HG02884 (cell line): Measurements from ENCODE around the gene LRRC15.

Experiments
- ATAC-seq: cut with Tn5 transposase; IDR thresholded peaks from one replicate; pipeline ENCODE4 v1.9.1; 2021; ENCODE audit warnings: mild to moderate bottlenecking, moderate library complexity; ENCODE audit not compliant: unreplicated experiment

LRRC15 gene

DNA sequence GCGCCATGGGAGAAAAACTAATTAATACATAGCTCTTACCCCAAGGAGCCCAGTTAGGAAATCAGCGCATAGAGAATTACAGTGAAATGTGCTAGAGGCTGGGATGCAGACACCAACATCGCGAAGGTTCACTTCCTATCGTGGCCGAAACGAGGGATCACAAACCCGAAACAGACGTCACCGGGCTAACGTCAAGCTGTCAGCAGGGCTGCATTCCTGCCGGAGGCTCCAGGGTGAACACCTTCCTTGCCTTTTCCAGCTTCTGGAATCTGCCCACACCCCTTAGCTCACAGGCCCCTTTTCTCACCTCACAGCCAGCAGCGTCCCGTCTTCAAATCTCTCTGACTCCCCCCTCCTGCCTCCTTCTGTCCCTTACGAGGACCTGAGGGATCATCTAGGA lies 16.5 kb upstream of the LRRC15 start:
- ATAC-seq = no peak

DNA sequence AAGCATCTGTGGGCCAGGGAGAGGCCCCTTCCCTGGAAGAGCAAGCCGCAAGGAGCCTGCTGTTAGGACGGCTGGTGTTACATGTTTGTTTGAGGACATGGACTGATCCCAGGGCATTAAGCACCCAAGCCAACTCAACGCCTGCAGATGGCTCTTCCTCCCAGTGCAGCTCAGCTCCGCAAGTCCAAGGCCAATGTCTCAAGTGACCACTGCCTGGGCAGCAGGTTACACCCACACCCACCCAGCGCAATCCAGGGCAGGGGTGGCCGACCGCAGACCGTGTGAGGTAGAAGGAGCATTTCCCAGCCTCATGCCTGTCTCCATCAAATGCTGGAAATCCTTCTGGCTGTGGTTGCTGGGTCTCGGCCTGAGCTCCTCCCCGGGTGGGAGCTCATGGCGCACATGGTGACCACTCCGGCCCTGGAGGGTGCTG lies 15.0 kb upstream of the LRRC15 start:
- no peak for ATAC-seq

DNA sequence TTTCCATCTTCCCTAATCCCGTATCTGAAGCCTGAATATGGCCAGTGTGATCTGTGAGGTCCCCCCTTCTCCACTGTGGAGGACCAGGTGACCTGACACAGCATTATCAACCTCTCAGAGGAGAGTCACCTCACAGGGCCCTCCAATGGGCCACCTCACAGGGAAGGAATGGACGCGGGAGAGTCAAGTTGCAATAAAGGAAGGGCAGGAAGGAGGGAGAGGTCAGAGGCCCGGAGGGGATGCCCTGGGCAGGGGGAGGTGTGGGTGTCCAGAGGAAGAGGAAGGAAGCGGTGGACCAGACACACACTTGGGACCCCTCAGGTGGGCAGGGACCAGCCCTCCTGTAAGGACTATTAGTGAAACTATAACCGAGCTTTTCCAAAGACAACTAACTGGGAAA lies 14.6 kb upstream of the LRRC15 start:
- ATAC-seq = no peak

DNA sequence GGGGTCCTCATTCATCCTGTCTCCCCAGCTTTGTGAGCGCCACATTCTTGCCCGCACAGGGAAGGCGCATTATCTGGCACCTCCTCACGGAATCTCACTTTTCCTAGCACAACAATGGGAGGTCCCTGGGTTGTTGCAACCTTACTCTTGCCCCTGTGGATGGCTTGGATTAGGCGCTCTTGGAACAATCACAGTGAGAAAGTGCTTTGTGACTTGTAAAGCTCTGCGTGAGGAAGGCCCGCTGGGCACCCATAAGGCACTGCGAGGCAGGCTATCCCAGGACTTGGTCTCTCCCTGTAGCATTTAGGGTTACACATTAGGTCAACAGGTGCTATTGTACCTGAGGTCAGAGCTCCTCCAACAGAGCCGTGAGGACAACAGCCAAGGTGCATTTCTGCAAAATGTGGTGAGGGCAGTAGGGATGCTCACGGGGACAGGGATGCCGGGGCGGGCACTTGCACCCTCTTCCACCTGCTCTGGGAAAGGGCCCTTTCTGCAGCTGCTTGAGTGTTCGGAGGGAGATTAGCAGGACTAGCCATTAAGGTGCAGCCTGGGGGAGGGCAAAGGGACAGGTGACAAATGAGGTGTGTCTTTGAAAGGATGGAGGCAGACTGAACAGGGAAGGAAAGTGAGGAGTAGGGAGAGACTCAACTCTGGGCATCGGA lies 13.9 kb upstream of the LRRC15 start:
- no peak for ATAC-seq

DNA sequence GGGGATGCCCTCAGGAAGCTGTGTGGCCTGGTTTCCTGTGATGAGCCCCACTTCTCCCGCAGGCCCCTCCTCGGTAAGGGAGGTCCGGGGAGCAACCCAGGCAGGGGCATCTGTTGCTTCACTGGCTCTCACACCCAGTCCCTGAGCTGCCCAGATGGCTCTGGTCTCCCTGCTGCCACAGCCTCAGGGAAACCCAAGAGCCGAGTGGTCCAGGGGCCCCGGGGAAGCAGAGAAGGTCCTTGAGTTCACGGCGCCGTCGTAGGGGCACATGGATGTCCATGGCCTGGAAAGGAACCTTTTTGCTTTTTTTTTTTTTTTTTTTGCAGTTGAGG lies 13.3 kb upstream of the LRRC15 start:
- no peak for ATAC-seq

DNA sequence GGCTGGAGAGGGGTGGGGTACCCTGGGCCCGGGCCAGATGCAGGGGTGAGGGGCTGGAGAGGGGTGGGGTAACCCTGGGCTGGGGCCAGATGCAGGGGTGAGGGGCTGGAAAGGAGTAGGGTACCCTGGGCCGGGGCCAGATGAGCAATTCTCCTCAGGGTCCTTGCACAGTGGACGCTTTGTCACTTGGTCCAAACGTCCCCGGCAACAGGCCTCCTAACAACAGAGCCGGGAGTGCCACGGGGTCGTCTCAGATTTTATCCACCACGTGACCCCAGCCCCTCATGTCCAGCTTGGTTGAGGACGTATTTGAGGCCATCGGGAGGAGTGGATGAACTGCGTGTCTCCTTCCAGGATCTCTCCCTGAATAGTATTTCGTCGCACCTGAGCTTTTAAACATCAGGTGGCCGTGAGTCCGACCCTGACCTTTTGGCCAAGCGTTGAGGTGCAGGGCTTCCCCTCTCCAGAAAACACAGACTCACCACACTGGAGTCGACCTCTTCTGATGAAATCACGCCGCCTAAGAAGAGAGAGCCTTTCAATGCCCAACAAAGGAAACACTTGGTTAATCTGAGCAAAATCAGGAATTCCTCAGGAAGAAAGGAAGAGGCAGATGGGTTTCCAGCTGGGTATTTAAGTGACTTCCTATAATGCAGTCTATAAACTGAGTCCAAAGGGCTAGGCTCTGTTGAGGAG lies 12.8 kb upstream of the LRRC15 start:
- no peak for ATAC-seq

DNA sequence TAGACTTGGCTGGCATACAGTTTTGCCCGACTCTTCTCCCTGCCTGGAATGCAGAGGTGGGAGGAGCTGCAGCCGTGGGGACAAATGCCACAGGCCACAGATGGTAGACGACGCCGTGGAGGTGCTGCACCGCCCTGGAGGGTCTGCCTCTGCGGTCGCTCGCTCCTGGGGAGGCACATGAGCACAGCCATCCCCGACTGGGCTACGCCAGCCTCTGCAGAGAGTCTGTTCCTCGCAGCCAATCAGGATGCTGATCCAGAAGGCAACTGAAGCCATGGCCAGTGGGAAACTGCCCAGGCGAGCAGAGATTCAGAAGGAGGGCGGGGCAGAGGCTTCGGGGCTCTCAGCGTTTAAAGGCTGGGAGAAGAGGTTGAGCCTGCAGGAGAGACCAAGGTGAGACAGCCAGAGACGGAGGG lies 11.9 kb upstream of the LRRC15 start:
- ATAC-seq = no peak

DNA sequence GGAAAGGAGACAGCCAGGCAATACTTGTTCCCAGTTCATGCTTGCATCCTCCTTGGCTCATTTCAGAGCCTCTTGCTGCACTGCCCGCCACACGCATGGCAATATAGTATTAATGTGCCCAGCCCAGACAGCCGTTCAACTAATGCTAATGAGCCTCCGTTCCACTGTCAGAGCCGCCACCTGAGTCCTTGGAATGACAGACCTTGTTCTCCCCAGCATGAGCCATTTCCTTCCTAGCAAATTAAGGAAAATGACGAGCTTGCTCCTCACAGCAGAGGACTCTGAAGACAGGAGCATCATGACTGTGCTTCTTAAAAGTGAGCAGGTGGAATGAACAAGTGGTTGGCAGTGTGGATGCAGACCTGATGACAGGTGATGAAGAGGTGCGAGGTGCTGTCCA lies 10.8 kb upstream of the LRRC15 start:
- no peak for ATAC-seq

DNA sequence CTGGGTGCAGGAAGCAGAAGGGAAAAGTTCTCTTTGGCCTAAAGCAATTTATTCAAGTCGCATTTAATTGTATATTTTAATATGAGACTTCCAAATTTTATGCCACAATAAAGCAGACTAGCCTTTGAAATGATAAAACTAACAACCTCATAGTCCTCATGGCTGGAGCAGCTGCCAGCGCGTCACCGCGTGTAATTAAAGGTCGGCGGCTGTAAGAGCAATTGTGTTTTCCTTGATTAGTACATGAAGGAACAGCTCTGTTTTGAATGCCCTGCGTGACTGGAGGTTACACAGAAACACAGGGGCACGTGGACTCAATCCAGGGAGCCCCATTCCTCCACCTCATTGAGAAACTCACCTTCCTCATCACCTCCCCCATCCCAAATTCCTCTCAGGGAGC lies 10.1 kb upstream of the LRRC15 start:
- ATAC-seq = no peak

DNA sequence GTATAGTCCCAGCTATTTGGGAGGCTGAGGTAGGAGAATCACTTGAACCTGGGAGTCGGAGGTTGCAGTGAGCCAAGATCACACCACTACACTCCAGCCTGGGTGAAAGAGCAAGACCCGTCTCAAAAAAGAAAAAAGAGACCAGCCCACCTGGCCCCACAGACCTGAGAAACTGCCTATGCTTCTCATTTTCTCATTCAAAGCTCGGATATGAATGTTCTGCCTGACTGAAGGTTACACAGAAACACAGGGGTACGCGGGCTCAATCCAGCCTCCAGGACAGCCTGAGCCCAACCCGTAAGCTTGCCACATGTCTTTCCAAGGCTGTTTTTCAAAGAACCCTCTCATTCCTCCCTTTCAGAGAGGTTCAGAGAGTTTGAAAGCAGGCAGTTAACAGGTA lies 9.7 kb upstream of the LRRC15 start:
- ATAC-seq = no peak

DNA sequence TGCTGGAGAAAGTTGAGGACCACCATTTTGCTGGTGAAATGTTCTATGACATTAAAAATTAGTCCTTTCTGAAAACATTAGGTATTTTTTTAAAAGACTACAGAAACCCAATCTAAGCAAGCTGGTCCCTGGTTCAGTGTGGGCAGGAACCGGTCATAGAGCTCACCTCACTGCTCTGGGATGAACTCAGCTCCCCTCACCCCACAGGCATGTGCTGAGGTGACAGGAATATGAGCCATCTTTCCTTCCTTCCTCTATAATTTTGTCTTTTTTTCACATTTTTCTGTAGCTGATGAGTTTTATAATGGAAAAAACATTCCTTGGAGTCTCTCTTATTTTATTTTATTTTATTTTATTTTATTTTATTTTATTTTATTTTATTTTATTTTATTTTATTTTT lies 8.2 kb upstream of the LRRC15 start:
- ATAC-seq = no peak

DNA sequence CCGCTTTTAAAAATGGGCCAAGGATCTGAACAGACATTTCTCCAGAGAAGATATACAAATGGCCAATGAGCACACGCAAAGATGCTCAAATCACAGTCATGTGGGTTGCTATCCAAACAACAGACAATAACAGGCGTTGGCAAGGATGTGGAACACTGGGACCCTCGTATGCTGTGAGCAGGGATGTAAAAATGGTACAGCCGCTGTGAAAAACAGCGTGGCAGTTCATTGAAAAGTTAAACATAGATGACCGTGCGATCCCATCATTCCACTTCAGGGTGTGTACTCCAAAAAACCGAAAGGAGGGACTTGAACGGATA lies 6.7 kb upstream of the LRRC15 start:
- no peak for ATAC-seq

DNA sequence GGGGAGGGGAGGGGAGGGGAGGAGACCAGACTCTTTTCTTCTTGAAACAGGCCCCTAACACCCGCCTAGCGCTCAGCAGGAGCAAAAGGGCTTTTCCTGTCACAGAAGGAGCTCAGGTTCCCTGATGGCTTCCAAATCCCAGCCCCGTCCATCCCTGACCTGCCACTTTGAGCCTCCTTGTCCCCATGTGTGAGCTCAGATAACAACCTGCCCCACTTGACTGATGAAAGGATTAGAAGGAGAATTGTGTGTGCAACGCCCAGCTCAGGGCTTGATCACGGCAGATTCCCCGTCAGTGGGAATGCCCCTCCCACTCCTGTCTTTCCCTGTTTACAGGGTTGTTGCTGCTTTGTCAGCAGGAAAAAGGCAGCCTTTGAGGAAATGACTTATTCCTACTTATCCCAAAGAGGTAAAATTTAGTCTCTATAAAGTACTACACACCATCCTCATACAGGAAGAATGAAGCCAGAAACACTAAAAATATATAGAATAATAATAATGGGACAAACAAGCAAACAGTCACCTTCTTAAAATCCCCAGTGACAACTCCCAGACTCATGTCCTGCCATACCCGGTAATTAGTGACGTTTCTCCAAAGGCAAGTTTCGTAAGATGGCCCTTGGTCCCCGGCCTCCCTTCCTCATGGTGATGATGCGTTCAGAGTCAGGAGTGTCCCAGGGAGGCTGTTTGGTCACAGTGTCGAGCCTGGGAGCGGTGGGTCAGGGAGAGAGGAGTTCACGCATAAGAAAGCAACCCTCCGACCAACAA lies 6.1 kb upstream of the LRRC15 start:
- no peak for ATAC-seq

DNA sequence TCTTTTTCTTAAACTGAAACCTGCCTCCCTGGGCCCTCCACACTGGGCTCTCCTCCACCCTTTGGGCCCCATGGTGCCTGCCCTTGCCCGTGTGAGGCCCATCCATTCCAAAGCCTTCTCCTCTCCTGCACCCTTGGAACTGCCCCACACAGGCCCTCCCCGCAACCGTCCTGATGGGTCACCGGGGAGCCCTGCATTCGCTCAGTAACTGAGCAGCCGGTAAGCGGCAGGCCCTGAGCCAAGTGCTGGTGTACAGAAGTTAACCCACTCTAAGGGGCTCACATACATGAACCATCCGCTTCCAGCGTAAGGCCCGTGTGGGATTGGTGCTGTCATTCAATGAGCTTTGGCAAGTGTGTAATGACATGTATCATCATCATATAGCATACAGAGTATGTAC lies 5.4 kb upstream of the LRRC15 start:
- no peak for ATAC-seq

DNA sequence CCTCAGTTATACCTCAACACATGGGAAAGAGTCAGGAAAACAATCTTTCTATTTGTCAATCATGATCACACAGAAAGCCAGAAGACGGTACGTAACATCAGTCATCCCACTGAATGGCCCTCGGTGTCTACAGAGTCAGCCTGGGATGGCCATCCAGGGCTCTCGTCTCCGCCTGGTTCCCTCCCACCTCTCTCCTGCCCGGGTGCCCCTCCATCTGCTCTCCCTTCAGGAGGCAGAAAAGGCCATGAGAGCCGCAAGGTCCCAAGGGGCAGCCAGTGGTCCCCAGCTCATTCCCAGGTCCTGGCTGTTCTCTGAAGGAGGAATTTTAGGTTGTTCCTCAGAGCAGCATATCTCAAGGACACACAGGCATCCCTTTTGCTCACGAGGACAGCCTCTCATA lies 4.4 kb upstream of the LRRC15 start:
- ATAC-seq = no peak

DNA sequence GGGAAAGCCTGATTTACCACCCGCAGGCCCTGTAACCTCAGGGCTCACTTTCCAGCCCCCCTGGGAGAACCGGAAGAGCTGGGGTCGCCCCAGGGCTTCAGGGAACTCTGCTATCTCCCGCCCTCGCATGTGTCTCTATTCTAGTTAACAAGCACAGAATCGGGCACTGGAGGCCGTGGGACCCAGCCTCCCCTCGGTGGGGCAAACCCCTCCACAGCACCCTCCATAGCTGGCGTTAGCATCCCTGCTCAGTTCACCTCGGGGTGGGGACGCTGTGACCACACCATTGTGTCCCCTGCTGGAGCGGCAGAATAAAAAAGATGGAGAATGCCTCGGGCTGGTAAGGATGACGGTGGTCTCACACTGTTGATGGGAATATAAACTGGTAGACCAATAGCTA lies 3.5 kb upstream of the LRRC15 start:
- ATAC-seq = no peak

DNA sequence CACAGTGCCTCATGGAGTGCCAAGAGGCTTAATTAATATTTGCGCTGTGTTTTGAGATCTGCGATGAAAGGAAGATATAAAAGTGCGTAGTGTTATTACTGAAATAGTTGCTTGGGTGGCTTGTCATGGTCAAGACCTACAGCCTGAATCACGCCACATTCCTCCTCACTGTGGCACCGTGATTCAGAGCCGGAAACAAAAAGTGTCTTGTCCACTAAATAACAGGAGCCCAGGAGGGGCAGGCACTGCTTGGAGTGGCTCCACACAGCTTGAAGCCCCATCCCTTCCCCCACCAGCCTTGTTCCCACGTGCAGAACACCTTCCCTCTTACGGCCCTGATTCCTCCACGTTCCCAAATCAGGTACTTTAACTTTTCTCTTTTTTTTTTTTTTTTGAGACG lies 1.2 kb upstream of the LRRC15 start:
- no peak for ATAC-seq

DNA sequence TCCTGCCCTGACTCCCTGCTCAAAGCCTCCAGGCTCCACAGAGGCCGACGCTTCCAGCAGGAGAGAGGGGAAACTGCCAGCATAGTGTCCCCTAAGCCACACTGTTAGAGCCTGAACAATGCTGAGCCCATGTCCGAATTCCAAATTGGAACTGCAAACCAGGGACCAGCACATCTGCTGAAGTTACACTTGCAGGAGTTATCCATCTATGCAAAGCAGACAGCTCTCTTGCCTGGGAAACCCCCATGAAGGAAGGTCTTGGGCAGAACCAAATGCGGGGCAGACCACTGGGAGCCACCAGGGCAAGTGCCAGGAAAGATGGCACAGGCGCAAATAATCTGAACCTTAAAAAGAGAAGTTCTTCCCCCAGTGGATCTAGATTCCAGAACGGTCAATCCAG lies 625 bp downstream of the LRRC15 start:
- no peak for ATAC-seq

DNA sequence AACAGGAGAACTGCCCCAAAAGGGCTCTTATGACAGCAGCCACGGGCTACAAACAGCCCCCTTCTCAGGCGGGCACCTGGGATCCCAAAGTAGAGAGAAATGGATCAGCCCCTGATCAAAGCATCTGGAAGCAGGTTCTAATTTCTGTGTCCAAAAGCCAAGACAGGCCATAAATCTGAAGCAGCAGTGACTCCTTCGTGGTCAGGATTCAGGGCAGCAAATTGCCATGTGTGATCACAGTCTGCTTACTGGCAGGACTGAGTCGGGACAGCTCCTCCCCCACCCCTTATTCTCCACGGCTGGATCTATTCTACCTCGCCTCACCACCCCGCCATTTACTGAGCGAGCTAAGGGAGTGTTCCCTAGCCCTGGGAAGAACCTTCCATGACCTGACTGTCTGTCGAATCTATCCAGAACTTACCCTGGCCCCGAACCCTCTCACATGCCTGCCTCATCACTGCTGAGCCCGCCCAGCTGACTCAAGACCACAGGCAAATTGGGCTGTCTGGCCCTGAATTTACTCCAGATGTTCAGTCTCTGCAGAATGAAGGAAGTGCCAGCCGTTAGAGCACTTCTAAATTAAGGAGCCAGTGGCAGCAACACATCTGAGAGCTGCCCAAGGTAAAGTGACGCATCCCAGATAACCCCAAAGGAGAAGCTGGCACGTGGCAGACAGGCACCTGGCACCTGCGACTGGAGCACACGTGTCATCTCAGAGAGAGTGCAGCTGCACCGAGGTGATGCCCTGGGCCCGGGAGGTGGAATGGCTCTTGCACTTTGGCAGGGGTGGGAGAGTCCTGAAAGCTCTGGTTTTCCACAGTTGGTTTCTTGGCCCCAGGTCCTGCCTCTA lies 1.3 kb downstream of the LRRC15 start:
- no peak for ATAC-seq

DNA sequence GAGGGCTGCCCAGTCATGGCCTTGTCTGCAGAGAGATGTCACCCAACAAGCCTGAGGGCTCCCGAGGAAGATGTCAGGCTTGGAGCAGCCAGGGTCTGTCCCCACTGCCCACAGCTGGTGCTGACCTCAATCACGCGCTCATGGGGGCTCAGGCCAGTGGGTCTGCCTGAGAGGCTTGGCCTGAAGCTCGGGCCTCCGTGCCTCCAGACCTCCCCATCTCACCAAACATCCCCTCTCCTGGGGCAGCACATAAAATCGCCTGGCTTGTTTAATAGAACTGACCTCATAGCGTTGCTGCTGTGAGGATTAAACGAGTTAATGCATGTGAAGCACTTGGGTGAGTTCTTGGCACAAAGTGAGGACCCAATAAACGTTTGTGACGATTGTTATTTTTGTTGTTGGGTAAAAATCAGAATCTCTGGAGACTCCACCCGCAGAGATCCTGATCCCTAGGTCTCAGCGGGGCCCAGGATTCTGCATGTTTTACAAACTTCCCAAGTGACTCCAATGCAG lies 3.5 kb downstream of the LRRC15 start:
- no peak for ATAC-seq

DNA sequence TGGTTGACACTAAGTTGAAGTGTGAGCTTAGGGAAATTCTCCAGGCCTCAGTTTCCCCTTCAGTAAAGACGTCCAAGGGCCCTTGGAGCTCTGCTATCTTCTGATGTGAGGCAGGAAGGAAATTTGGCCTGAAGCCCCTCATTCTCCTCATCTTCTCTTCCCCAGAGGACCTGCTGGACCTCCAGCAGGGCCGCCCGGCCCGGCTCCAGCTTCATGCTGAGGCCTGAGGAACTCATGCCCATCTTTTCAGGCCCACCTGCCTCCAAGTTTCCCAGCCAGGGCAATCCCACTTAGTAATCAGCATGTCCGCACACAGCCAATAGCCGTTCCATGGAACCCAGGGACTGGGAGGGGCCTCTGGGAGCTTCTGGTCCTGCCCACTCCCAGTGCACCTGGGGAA lies 4.0 kb downstream of the LRRC15 start:
- no peak for ATAC-seq
